GM12864 (cell line): ENCODE measurements around the gene FAM163A.

Experiments
- DNase-seq: peaks from one replicate; pipeline ENCODE4 v3.0.0-alpha.2; 2011; ENCODE audit warnings: low read depth
- H3K4me3 ChIP-seq: 2 replicates; pipeline ENCODE4 v1.5.1; 2011; ENCODE audit warnings: mild to moderate bottlenecking, low read depth, low read length, control low read depth
- TF ChIP-seq, protein P1 (sequence below): IDR thresholded peaks from 2 replicates; pipeline ENCODE4 v1.5.1; 2011; ENCODE audit warnings: low read depth, mild to moderate bottlenecking, moderate library complexity, low read length, control low read depth, inconsistent platforms; ENCODE audit errors: missing control alignments

Gene FAM163A

DNA sequence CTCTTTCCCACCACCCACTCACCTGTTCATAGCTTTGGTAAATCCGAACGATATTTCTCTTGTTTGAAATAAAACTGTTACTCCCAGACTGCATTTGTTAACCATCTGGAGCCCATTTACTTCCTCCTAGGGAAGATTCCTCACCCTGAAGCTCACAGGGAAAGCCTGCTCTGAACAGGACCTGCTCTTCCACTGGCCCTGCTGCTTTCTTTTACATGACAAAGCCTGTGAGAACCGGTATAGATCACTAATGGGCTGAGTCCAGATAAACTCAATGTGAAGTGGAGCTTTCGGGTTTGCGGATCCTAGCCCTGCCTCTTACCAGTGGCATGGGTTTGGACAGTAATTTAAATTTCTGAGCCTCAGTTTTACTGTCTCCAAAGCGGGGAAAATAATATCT, 45.2 kb downstream of the FAM163A start:
- DNase-seq = no peak
- TF ChIP-seq, protein P1, sequence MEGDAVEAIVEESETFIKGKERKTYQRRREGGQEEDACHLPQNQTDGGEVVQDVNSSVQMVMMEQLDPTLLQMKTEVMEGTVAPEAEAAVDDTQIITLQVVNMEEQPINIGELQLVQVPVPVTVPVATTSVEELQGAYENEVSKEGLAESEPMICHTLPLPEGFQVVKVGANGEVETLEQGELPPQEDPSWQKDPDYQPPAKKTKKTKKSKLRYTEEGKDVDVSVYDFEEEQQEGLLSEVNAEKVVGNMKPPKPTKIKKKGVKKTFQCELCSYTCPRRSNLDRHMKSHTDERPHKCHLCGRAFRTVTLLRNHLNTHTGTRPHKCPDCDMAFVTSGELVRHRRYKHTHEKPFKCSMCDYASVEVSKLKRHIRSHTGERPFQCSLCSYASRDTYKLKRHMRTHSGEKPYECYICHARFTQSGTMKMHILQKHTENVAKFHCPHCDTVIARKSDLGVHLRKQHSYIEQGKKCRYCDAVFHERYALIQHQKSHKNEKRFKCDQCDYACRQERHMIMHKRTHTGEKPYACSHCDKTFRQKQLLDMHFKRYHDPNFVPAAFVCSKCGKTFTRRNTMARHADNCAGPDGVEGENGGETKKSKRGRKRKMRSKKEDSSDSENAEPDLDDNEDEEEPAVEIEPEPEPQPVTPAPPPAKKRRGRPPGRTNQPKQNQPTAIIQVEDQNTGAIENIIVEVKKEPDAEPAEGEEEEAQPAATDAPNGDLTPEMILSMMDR = no peak

DNA sequence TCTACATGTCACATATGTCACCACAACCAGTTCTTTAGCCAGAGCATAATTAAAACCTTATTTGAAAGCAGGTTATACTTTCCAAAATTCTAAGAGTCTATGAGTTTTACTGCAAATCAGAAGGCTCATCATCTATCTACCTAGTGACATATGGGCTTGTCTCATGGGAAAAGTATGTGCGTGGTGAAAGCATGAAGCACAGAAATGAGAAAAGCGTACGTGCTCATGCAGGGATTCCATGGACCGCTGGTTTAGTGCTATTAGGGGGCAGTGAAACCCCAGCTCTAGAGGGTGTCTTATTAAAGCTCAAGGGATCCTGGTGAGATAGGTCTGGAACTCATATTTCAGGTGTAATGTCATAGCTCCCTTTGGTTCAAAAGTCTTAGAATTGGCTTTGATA, 50.2 kb downstream of the FAM163A start:
- TF ChIP-seq, protein P1 = no peak
- DNase-seq = no peak
- no peak overlapping the region for H3K4me3 ChIP-seq

More for the DNA sequence above, 45.2 kb downstream of the FAM163A start:
- H3K4me3 ChIP-seq = no peak overlapping the region

DNA sequence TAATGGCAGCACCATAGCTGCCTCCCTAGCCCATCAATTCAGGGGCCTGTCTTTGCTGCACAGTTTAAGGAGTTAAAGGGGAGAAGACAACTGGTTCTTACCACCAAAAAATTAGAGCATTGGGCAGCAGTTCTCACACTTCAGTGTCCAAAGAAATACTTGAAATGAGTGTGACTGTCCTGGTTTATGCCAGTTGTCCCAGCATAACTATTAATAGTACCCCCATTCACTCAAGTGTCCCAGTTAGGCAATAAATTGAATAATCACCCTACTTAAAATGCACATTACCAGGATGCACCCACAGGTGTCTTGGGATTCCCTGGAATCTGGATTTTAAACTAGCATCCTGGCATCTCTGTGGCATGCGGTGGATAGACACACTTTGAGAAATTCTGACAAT, 51.1 kb downstream of the FAM163A start:
- no peak overlapping the region for H3K4me3 ChIP-seq
- TF ChIP-seq, protein P1 = no peak
- DNase-seq = no peak

DNA sequence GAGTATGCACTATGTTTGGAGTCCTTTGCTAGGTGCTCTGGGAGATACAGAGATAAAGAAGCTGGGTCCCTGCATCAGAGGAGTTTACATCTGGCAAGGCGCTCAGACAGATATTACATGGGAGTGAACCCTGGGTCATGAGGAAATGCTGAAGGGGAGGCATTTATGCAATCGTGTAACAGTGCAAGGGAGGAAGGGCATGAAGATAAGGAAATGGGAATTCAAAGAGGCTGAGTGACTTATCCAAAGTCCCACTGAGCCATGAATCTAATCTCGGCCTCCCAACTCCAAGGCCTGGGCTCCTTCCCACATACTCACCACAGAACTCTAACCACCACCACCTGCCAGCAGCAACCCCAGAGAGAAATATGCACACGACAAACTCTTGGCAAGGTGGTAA, 51.6 kb downstream of the FAM163A start:
- TF ChIP-seq, protein P1 = no peak
- no peak for DNase-seq

DNA sequence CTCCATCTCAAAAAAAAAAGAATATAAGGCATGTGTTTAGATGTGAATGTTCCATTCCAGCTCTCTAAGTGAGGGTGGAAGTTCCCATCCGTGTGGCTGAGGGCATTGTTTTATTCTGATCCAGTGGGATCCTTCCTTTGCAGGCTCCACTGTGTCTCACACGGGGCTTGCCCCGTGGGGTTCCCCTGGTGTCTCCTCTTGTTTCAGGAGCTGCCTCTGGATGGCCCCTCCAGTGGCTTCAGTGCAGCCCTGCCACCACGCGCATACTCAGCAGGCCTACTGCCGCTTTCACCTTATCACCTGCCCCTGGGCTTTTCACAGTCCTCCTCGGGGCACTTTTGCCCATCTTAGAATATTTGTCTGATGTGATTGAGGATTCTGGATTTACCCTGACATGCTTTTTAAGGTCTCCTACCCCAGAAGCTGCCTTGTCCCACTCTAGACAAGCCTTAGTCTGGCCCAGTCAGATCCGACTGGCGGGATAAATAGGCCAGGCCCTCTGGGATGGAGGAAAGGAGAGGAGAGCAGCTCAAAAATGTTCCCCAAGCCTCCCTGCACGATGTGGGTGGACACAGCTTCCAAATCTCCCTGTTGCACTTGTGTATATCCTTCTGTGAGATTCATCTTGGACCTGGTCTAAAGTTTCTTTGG, 55.2 kb downstream of the FAM163A start:
- TF ChIP-seq, protein P1 = no peak
- no peak for DNase-seq

More for the DNA sequence above, 51.6 kb downstream of the FAM163A start:
- H3K4me3 ChIP-seq = no peak overlapping the region

DNA sequence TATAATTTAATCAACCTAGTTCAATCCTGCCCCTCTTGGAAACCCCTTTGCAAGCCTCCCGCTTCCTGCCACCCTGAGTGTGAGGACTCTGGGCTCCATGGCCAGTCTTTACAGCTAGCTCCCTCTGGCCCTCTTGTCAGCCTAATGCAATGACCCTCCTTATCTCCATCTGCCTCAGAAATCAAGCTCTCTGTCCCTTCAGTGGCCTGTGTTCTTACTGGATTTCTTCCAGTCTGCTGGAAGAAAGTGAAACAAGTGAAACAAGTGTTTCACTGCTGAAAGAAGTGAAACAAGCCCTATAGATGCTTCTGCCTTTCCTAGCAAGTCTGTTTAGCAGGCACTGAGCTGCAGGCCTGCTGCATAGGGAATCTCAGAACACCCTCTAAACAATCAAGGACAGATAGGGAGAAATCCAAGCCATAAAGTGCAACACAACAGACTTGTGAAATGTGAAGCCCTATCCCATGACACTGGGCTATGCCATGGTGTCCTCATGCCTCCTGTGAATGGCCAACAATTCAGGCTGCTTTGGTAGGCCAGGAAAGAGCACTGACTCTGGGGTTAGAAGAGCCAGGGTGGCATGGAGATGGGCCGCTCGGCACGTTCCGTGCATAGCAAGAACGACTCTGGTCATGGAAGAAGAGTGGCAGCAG, 55.9 kb downstream of the FAM163A start:
- TF ChIP-seq, protein P1 = no peak
- DNase-seq = no peak
- no peak overlapping the region for H3K4me3 ChIP-seq

More for the DNA sequence above, 55.2 kb downstream of the FAM163A start:
- H3K4me3 ChIP-seq = no peak overlapping the region

DNA sequence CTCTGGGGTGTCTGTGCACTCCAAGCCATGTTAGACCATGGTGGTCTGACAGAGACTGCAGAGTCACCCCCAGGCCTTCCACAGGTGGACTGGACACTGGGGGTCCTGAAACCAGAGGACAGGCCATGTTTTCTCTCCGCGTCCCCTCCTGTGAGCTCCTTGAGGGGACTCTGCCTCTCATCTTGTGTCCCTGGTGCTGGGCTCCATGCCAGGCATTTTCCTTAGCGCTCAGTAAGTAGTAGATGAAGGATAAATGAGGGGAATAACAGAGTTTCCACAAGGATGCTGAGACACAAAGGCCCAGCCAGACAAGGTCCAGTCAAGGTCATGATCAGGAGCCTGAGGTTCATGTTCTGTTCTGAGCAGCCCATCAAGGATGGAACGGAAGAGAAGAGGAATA, 57.4 kb downstream of the FAM163A start:
- H3K4me3 ChIP-seq = no peak overlapping the region
- no peak for DNase-seq
- TF ChIP-seq, protein P1 = no peak
